GM12878 (cell line): ENCODE data around the gene PTK6. TPM values are rescaled to one million over a fixed set of nuclear protein-coding genes. Genes with fewer than 3 reads are reported as not detected.

Experiments used
- ATAC-seq: fragments of 200-7000 bp; cut with Tn5 transposase; 3 replicates; pipeline ENCODE4 v1.9.1; 2020; ENCODE audit warnings: mild to moderate bottlenecking, moderate library complexity
- BruUV-seq: library from RNA; stranded (reverse); fragments of 400-500 nt; replicated peaks from 2 replicates; lab custom pipeline; 2021; lab: Mats Ljungman, UMichigan
- CTCF ChIA-PET: fragments of 300-600 bp; sonication (Branson Sonifier 250); formaldehyde crosslinking; extraction: SDS; loops from one replicate; lab custom pipeline; 2021; ENCODE audit warnings: inconsistent platforms; lab: Yijun Ruan, JAX
- POLR2A ChIA-PET: fragments of 350-600 bp; formaldehyde crosslinking; extraction: SDS; loops from one replicate; lab custom pipeline; 2021; ENCODE audit warnings: inconsistent platforms; lab: Charles Lee
- RAD21 ChIA-PET: fragments of 300-600 bp; sonication (Branson Sonifier 250); formaldehyde crosslinking; loops from one replicate; lab custom pipeline; 2023; ENCODE audit warnings: antibody characterized with exemption; ENCODE audit not compliant: unreplicated experiment; lab: Charles Lee
- SMC1A ChIA-PET: fragments of 300-600 bp; sonication (Branson Sonifier 250); formaldehyde crosslinking; loops from one replicate; lab custom pipeline; 2023; ENCODE audit not compliant: unreplicated experiment, uncharacterized antibody; lab: Charles Lee
- DNase-seq: peaks from one replicate; pipeline ENCODE4 v3.0.0-alpha.2; 2011; ENCODE audit warnings: low read depth, low spot score
- FAIRE-seq: peaks from 3 replicates; lab custom pipeline; 2011; peaks lifted over from hg19 to GRCh38; lab: Jason Lieb, UNC
- H2AFZ ChIP-seq: 2 replicates; pipeline ENCODE4 v1.6.0; 2011; ENCODE audit warnings: low read depth, low read length, control low read depth; ENCODE audit not compliant: control insufficient read depth
- H3K27ac ChIP-seq: 2 replicates; pipeline ENCODE4 v1.5.1; 2011; ENCODE audit warnings: control low read depth; ENCODE audit not compliant: control insufficient read depth, insufficient read depth
- H3K27me3 ChIP-seq, 2 experiments: replicated peaks in 1 of 2; 2 replicates each; pipeline versions ENCODE4 v1.6.0 to v1.6.1; 2011; ENCODE audit warnings: low read length in 1 of 2; ENCODE audit not compliant: control insufficient read depth in 2 of 2, insufficient read depth in 2 of 2
- H3K36me3 ChIP-seq, 2 experiments: 2 replicates each; pipeline ENCODE4 v1.5.1; 2011; ENCODE audit warnings: low read length in 1 of 2; ENCODE audit not compliant: control insufficient read depth in 2 of 2, insufficient read depth in 2 of 2
- H3K4me1 ChIP-seq: 2 replicates; pipeline ENCODE4 v1.6.1; 2011; ENCODE audit warnings: mild to moderate bottlenecking, low read length, moderate library complexity, mixed read lengths; ENCODE audit not compliant: control insufficient read depth, insufficient read depth
- H3K4me2 ChIP-seq: 2 replicates; pipeline ENCODE4 v1.6.0; 2011; ENCODE audit warnings: control low read depth; ENCODE audit not compliant: control insufficient read depth, insufficient read depth
- H3K4me3 ChIP-seq: fragments of 200-600 bp; sonication (generic); 2 replicates; pipeline ENCODE4 v1.5.1; 2016
- H3K79me2 ChIP-seq: 2 replicates; pipeline ENCODE4 v1.6.0; 2011; ENCODE audit warnings: low read length; ENCODE audit not compliant: control insufficient read depth, insufficient read depth
- H3K9ac ChIP-seq: 2 replicates; pipeline ENCODE4 v1.8.0; 2011; ENCODE audit warnings: low read length, control low read depth, mixed read lengths; ENCODE audit not compliant: control insufficient read depth, insufficient read depth
- H3K9me3 ChIP-seq: replicated peaks from 3 replicates; pipeline ENCODE4 v1.5.1; 2011; ENCODE audit warnings: mild to moderate bottlenecking, low read length; ENCODE audit not compliant: control insufficient read depth, insufficient read depth
- H4K20me1 ChIP-seq: 2 replicates; pipeline ENCODE4 v1.6.0; 2011; ENCODE audit not compliant: control insufficient read depth, insufficient read depth
- ASH2L ChIP-seq: fragments of 300-600, 200-600 bp; sonication (generic); IDR thresholded peaks from 2 replicates; pipeline ENCODE4 v1.6.1; 2017; ENCODE audit warnings: low read depth, mild to moderate bottlenecking, borderline replicate concordance
- SIX5 ChIP-seq: IDR thresholded peaks from 2 replicates; pipeline ENCODE4 v1.6.1; 2011; ENCODE audit warnings: mild to moderate bottlenecking, low read depth, low read length, moderate library complexity; ENCODE audit not compliant: severe bottlenecking
- WGBS: methylation state at CpG from one replicate; pipeline ENCODE4 v1.1.6; 2016; ENCODE audit warnings: low lambda C conversion rate; ENCODE audit not compliant: insufficient replicate concordance, insufficient coverage; ENCODE audit errors: missing lambda C conversion rate; 5-methylcytosine and 5-hydroxymethylcytosine counted together
- in situ Hi-C: fragments of 300-500 bp; cut with MboI; formaldehyde crosslinking; loops from 9 replicates; pipeline ENCODE4 v1.14.3; 2018; ENCODE audit warnings: mixed read lengths
- intact Hi-C: fragments of 100-400 bp; cut with micrococcal nuclease; formaldehyde crosslinking; loops from one replicate; pipeline ENCODE4 v1.14.2; 2022; ENCODE audit not compliant: unreplicated experiment
- polyA plus RNA-seq, 11 experiments: library from polyadenylated mRNA; depleted of rRNA in 4 of 11; unstranded in 6 of 11; stranded (reverse) in 5 of 11; fragments of >200 nt; fragmentation: Nextera tagmentation in 4 of 11; fragmentation: Illumina TruSeq in 1 of 11; extraction: Ambion mirVana in 4 of 11; extraction: Trizol in 1 of 11; gene quantifications; 1 replicate in 1 of 11; 2 replicates in 10 of 11; pipeline versions ENCODE4 v1.2.1 to v1.2.3, GENCODE V29; 2011 to 2016; ENCODE audit warnings: inconsistent platforms in 2 of 11, missing spikeins in 2 of 11, low read depth in 1 of 11
- total RNA-seq, 4 experiments: library from RNA; depleted of rRNA in 3 of 4; stranded (reverse); fragments of >200 nt in 3 of 4; fragmentation: Illumina TruSeq in 1 of 4; extraction: Trizol in 1 of 4; gene quantifications; 2 replicates each; pipeline versions ENCODE4 v1.2.1 to v1.2.3, GENCODE V29; 2013 to 2021

PTK6 gene
- total and polyA plus RNA-seq, 10 of the 15 experiments (the other 5 are each of a cell fraction or from before 2014, with no cell fraction given): 0.02 to 0.21 (median 0.09) TPM; not detected in 3

GRCh38 chr20:63577317-63577894 is 40.2 kb upstream of the PTK6 start:
- CTCF ChIA-PET: interaction anchor here (0.8 to 3.6 kb wide), 5 partner anchors 22 to 64 kb away, joined by 3 to 24 read pairs (median 7); partner anchors contain the start of gene PTK6
- H3K27ac ChIP-seq: no peak overlapping the region
- peaks cover 3% of the 10 kb centered on the region; the same call in 1 of the 2 replicates for H3K79me2 ChIP-seq
- no peak overlapping the region for H3K9ac ChIP-seq
- BruUV-seq: no TSS peak
- no peaks in the 10 kb centered on the region for H3K36me3 ChIP-seq
- SMC1A ChIA-PET: interaction anchor here (1.3 to 2.7 kb wide), 2 partner anchors 25 to 39 kb away, joined by 3 to 11 read pairs; no protein-coding TSS in a partner anchor
- H3K27me3 ChIP-seq: no peaks in the 10 kb centered on the region
- no peak for ATAC-seq
- H3K4me2 ChIP-seq: no peak overlapping the region
- H4K20me1 ChIP-seq: no peaks in the 10 kb centered on the region; the same call in 1 of the 2 replicates
- H2AFZ ChIP-seq: no peak overlapping the region
- no peak for FAIRE-seq
- no peak overlapping the region for H3K4me3 ChIP-seq
- DNase-seq: no peak
- no peaks in the 10 kb centered on the region for H3K9me3 ChIP-seq
- POLR2A ChIA-PET: interaction anchor here (0.6 kb wide), 1 partner anchor 189 kb away, joined by 4 read pairs; no protein-coding TSS in a partner anchor
- 76% methylated on average over 19 of the region's 19 CpGs for WGBS
- RAD21 ChIA-PET: interaction anchor here (0.9 to 2.3 kb wide), 2 partner anchors 39 to 288 kb away, joined by 3 to 15 read pairs; partner anchors contain the start of genes PTK6 and TPD52L2
- TF ChIP-seq ASH2L: no peak
- in situ Hi-C loops (no loop called here), intact Hi-C loops (no loop called here)
- H3K4me1 ChIP-seq: peaks cover 10% of the 10 kb centered on the region

GRCh38 chr20:63576311-63576710 is 39.1 kb upstream of the PTK6 start:
- Histone ChIP-seq H3K4me1 (peaks cover 10% of the 10 kb centered on the region), H2AFZ (no peak overlapping the region), H3K4me2 (no peak overlapping the region), H3K27ac (no peak overlapping the region), H3K36me3 (no peaks in the 10 kb centered on the region), H3K9me3 (no peaks in the 10 kb centered on the region), H3K9ac (no peak overlapping the region), H3K79me2 (peaks cover 3% of the 10 kb centered on the region; the same call in 1 of the 2 replicates), H3K4me3 (no peak overlapping the region), H3K27me3 (no peaks in the 10 kb centered on the region), H4K20me1 (no peaks in the 10 kb centered on the region; the same call in 1 of the 2 replicates)
- in situ Hi-C loops: no loop called here
- no peak for TF ChIP-seq SIX5
- ChIA-PET CTCF (interaction anchor here (1.0 to 3.6 kb wide), 2 partner anchors 39 to 288 kb away, joined by 4 to 24 read pairs; partner anchors contain the start of gene PTK6), POLR2A (interaction anchor here (0.6 to 1.1 kb wide), 2 partner anchors 13 to 360 kb away, joined by 3 to 4 read pairs; no protein-coding TSS in a partner anchor), RAD21 (interaction anchor here (1.2 kb wide), 1 partner anchor 38 kb away, joined by 3 read pairs; no protein-coding TSS in a partner anchor), SMC1A (no interaction called here)
- ATAC-seq: no peak
- no peak for FAIRE-seq
- no peak for DNase-seq
- 75% methylated on average over 7 of the region's 7 CpGs for WGBS
- BruUV-seq: no TSS peak
- intact Hi-C loops: no loop called here
